Trophoblast cell (in vitro differentiated cells and primary cell): ENCODE data around the gene VEZF1.

Experiments used
- DNase-seq, 2 donors: peaks; one replicate each; pipeline ENCODE4 v3.0.0-alpha.2; 2016
- H2AFZ ChIP-seq: 2 replicates; pipeline ENCODE4 v1.6.1; 2013; ENCODE audit warnings: low read length, moderate library complexity, mild to moderate bottlenecking; ENCODE audit not compliant: insufficient read depth, poor library complexity
- H2AK5ac ChIP-seq: 2 replicates; pipeline ENCODE4 v1.6.1; 2013; ENCODE audit warnings: mild to moderate bottlenecking, low read length
- H2BK120ac ChIP-seq: 2 replicates; pipeline ENCODE4 v1.6.1; 2013; ENCODE audit warnings: low read length, mild to moderate bottlenecking, moderate library complexity; ENCODE audit not compliant: insufficient read depth, poor library complexity
- H2BK12ac ChIP-seq: 2 replicates; pipeline ENCODE4 v1.6.1; 2013; ENCODE audit warnings: mild to moderate bottlenecking, low read length, moderate library complexity
- H2BK5ac ChIP-seq: 2 replicates; pipeline ENCODE4 v1.6.1; 2013; ENCODE audit warnings: low read length, low read depth, moderate library complexity, mild to moderate bottlenecking; ENCODE audit not compliant: poor library complexity
- H3K14ac ChIP-seq: 2 replicates; pipeline ENCODE4 v1.6.1; 2013; ENCODE audit warnings: mild to moderate bottlenecking, low read length
- H3K18ac ChIP-seq: 2 replicates; pipeline ENCODE4 v1.6.1; 2013; ENCODE audit warnings: mild to moderate bottlenecking, low read length
- H3K23ac ChIP-seq: 2 replicates; pipeline ENCODE4 v1.6.1; 2013; ENCODE audit warnings: low read length
- H3K27ac ChIP-seq: 2 replicates; pipeline ENCODE4 v1.5.1; 2013; ENCODE audit warnings: low read depth, mild to moderate bottlenecking, inconsistent platforms, low read length, moderate library complexity
- H3K27me3 ChIP-seq: 2 replicates; pipeline ENCODE4 v1.6.1; 2013; ENCODE audit warnings: inconsistent platforms, mild to moderate bottlenecking, low read length, moderate library complexity; ENCODE audit not compliant: insufficient read depth
- H3K36me3 ChIP-seq, 2 experiments: 1 replicate in 1 of 2; 2 replicates in 1 of 2; pipeline ENCODE4 v1.6.1; 2013; ENCODE audit warnings: low read length in 2 of 2, mild to moderate bottlenecking in 2 of 2, moderate library complexity in 1 of 2; ENCODE audit not compliant: insufficient read depth in 2 of 2, control insufficient read depth in 1 of 2
- H3K4ac ChIP-seq: 2 replicates; pipeline ENCODE4 v1.6.1; 2013; ENCODE audit warnings: low read depth, mild to moderate bottlenecking, low read length, moderate library complexity
- H3K4me1 ChIP-seq, 2 experiments: 1 replicate in 1 of 2; 2 replicates in 1 of 2; pipeline ENCODE4 v1.6.1; 2013; ENCODE audit warnings: low read length in 2 of 2, mild to moderate bottlenecking in 2 of 2, moderate library complexity in 1 of 2; ENCODE audit not compliant: insufficient read depth in 2 of 2, control insufficient read depth in 1 of 2
- H3K4me2 ChIP-seq: 2 replicates; pipeline ENCODE4 v1.6.1; 2013; ENCODE audit warnings: inconsistent platforms, mild to moderate bottlenecking, low read length, moderate library complexity
- H3K4me3 ChIP-seq: 2 replicates; pipeline ENCODE4 v1.5.1; 2013; ENCODE audit warnings: mild to moderate bottlenecking, low read depth, low read length, inconsistent platforms
- H3K79me1 ChIP-seq: one replicate; pipeline ENCODE4 v1.6.1; 2013; ENCODE audit warnings: low read length
- H3K79me2 ChIP-seq: 2 replicates; pipeline ENCODE4 v1.6.1; 2013; ENCODE audit warnings: low read length, mild to moderate bottlenecking; ENCODE audit not compliant: control insufficient read depth, insufficient read depth, poor library complexity
- H3K9ac ChIP-seq: 2 replicates; pipeline ENCODE4 v1.6.1; 2013; ENCODE audit warnings: mild to moderate bottlenecking, low read length
- H3K9me3 ChIP-seq: 2 replicates; pipeline ENCODE4 v1.6.1; 2013; ENCODE audit warnings: low read depth, mild to moderate bottlenecking, control low read depth, inconsistent platforms, low read length; ENCODE audit not compliant: insufficient read depth
- H4K12ac ChIP-seq: 2 replicates; pipeline ENCODE4 v1.6.1; 2013; ENCODE audit warnings: low read depth, mild to moderate bottlenecking, low read length, moderate library complexity
- H4K8ac ChIP-seq: 2 replicates; pipeline ENCODE4 v1.6.1; 2013; ENCODE audit warnings: low read depth, mild to moderate bottlenecking, low read length, moderate library complexity
- H4K91ac ChIP-seq: one replicate; pipeline ENCODE4 v1.6.1; 2013; ENCODE audit warnings: low read depth, mild to moderate bottlenecking, low read length, moderate library complexity
- WGBS: extraction: QIAGEN DNeasy Blood & Tissue Kit; methylation state at CpG from one replicate; pipeline ENCODE4 v1.1.7; 2013; ENCODE audit warnings: missing lambda C conversion rate; ENCODE audit not compliant: insufficient read length, insufficient coverage; ENCODE audit errors: extremely low coverage; 5-methylcytosine and 5-hydroxymethylcytosine counted together

Gene VEZF1

DNA sequence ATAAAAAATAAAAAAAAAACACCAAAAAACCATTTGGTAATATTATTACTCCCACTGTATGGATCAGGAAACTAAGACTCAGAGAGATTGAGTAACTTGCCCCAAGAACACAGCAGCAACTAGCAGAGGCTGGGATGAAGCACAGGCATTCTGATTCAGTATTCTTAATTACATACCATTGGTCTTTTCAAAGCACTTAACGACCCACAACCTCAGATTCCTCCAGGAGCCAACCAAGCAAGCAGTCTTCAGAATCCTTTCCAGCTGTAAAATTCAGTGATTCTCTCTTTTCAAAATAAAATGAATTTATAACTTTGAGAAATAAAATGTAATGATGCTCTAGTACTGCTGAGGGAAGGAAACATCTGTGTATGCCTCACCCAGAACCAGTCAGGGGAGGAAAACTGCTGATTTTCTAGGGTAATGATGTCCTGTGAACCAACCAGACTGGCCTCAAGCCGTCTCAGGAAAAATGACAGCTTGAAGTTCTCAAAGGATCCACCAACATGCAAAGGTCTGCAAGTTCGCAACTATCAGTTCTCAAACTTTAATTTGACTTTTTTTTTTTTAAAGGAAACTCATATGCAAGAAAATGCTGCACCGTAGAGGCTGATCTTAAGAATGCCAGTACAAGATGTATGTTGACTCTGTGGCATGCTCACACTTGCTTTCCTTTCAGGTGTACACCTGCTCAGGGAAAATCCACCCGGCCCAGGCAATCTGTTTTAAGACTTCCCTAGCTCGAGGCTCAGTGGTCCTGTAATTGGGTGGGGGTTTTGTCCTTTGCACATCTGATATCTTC, 41.9 kb downstream of the VEZF1 start:
- no peak overlapping the region for H3K4ac ChIP-seq

DNA sequence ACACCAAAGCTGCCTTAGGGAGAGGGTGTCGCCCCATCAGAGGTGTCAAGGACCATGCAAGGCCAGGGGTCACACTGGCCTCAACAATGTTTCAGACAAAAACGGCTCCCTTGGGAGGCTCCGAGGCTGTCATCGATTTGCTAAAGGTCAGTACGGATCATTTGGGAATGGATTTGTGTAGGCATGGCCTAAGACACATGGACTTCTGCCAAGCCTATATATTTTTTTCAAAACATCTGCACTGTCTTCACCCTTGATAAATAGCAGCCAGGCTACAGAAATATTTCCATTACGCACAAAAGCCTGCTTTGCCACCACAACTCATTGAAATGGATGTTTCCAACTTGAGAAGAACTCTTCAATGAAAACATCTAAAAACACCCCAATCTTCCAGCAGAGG, 43.1 kb downstream of the VEZF1 start:
- Histone ChIP-seq H3K79me2 (no peaks in the 10 kb centered on the region), H3K9ac (no peak overlapping the region), H2AFZ (no peak overlapping the region), H2AK5ac (no peak overlapping the region), H3K4me3 (no peak overlapping the region), H3K14ac (no peak overlapping the region), H2BK120ac (no peak overlapping the region), H4K8ac (no peak overlapping the region), H3K27ac (no peak overlapping the region), H3K4ac (no peak overlapping the region), H2BK12ac (no peak overlapping the region), H3K4me2 (no peak overlapping the region), H4K12ac (no peak overlapping the region), H3K4me1 (peaks cover 14 to 19% of the 10 kb centered on the region in 2 experiments), H3K79me1 (peaks cover 12% of the 10 kb centered on the region), H3K27me3 (no peaks in the 10 kb centered on the region), H4K91ac (no peak overlapping the region), H3K18ac (no peak overlapping the region), H3K36me3 (no peaks in the 10 kb centered on the region), H2BK5ac (no peak overlapping the region), H3K23ac (no peak overlapping the region), H3K9me3 (no peaks in the 10 kb centered on the region)
- no peak for DNase-seq
- no CpG with 5 or more reads among the region's 6 CpGs for WGBS

More for the DNA sequence above, 41.9 kb downstream of the VEZF1 start:
- Histone ChIP-seq H2AFZ (no peak overlapping the region), H3K27ac (no peak overlapping the region), H2BK12ac (peak overlapping the region; percentile 11), H3K79me2 (no peaks in the 10 kb centered on the region), H4K12ac (no peak overlapping the region), H3K18ac (peak overlapping the region; percentile 2), H3K4me2 (no peak overlapping the region), H3K9me3 (no peaks in the 10 kb centered on the region), H4K8ac (no peak overlapping the region), H3K79me1 (peaks cover 12% of the 10 kb centered on the region), H4K91ac (no peak overlapping the region), H2BK120ac (no peak overlapping the region), H3K23ac (no peak overlapping the region), H2BK5ac (no peak overlapping the region), H3K4me1 (peaks cover 14 to 23% of the 10 kb centered on the region in 2 experiments), H3K14ac (no peak overlapping the region), H3K4me3 (no peak overlapping the region), H3K9ac (peak overlapping the region; percentile 29), H2AK5ac (no peak overlapping the region), H3K27me3 (no peaks in the 10 kb centered on the region), H3K36me3 (no peaks in the 10 kb centered on the region)
- no peak for DNase-seq
- no CpG with 5 or more reads among the region's 6 CpGs for WGBS

DNA sequence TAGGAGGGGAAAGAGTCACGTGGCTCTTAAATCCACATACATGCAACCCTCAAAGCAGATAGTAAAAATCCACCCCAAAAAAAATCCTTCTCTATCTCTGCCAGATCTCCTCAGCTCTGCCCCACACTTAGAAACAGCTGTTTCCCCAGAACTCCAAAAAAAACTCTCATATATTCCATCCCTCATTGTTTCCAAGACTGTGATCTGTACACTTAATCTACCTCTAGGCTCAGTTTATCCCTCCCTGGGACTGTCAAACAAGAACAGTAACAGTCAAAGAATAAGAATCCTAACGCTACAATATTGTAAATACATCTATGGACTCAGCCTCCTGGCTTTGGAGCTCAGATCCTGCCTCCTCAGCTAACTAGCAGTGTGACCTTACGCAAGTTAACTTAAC, 44.4 kb downstream of the VEZF1 start:
- Histone ChIP-seq H4K91ac (no peak overlapping the region), H3K18ac (no peak overlapping the region), H3K4ac (peak overlapping the region; percentile 25), H3K4me3 (no peak overlapping the region), H3K27me3 (no peaks in the 10 kb centered on the region), H3K9me3 (peaks cover 3% of the 10 kb centered on the region), H3K4me1 (peaks cover 4 to 10% of the 10 kb centered on the region in 2 experiments), H3K79me2 (no peaks in the 10 kb centered on the region), H2BK120ac (no peak overlapping the region), H4K8ac (no peak overlapping the region), H3K27ac (no peak overlapping the region), H2AK5ac (no peak overlapping the region), H4K12ac (no peak overlapping the region), H3K9ac (no peak overlapping the region), H3K23ac (no peak overlapping the region), H2BK12ac (no peak overlapping the region), H3K36me3 (no peaks in the 10 kb centered on the region), H3K4me2 (no peak overlapping the region), H2BK5ac (no peak overlapping the region), H3K14ac (no peak overlapping the region), H3K79me1 (peaks cover 3% of the 10 kb centered on the region), H2AFZ (no peak overlapping the region)
- no peak for DNase-seq
- WGBS = no CpG with 5 or more reads among the region's 3 CpGs

DNA sequence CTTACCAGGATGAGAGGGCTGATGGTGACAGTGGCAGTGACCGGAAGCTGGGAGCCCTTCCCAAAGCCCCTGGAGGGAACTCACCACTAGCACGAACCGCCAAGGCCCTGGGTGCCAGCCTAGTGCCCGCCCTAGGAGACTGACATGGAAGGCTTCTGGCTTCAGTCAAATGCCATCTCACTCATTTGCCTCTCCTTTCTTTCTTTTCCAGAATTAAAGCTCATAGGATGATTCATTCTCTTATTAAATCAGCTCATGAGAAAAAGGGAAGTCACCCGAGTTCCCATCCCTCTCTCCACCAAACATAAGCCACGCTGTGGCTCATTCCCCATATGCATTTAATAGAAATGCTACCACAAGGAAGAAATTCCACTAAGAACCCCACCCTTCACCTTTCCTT, 44.9 kb downstream of the VEZF1 start:
- Histone ChIP-seq H2AK5ac (peak overlapping the region; percentile 35), H3K14ac (no peak overlapping the region), H3K18ac (peak overlapping the region; percentile 51), H3K4ac (no peak overlapping the region), H3K4me3 (no peak overlapping the region), H3K36me3 (no peaks in the 10 kb centered on the region), H2BK120ac (no peak overlapping the region), H4K8ac (no peak overlapping the region), H3K23ac (no peak overlapping the region), H3K9me3 (peaks cover 3% of the 10 kb centered on the region), H4K12ac (no peak overlapping the region), H4K91ac (no peak overlapping the region), H2BK5ac (no peak overlapping the region), H2AFZ (no peak overlapping the region), H3K79me1 (peaks cover 2% of the 10 kb centered on the region), H3K9ac (no peak overlapping the region), H2BK12ac (no peak overlapping the region), H3K79me2 (no peaks in the 10 kb centered on the region), H3K27ac (no peak overlapping the region), H3K4me2 (no peak overlapping the region), H3K27me3 (no peaks in the 10 kb centered on the region), H3K4me1 (peaks cover 2 to 7% of the 10 kb centered on the region in 2 experiments)
- WGBS = no CpG with 5 or more reads among the region's 6 CpGs
- no peak for DNase-seq
